ENCODE measurements around the gene ARPC4. TPM values are rescaled to one million over a fixed set of nuclear protein-coding genes. Genes with fewer than 3 reads are reported as not detected.

Gene ARPC4
- 73.9 and 83.6 TPM in 2 replicates for total RNA-seq (2016; rRNA removed; fragmentation: Illumina TruSeq; extraction: Trizol)
- total RNA-seq (2016; cell fraction: cytosol; rRNA removed; fragmentation: Illumina TruSeq; extraction: Trizol; ENCODE audit: low read depth) = 33.6 and 36.2 TPM in 2 replicates
- total RNA-seq (2016; cell fraction: insoluble cytoplasmic fraction; rRNA removed; fragmentation: Illumina TruSeq; extraction: Trizol) = 70.0 and 87.2 TPM in 2 replicates
- total RNA-seq (2016; cell fraction: membrane; rRNA removed; fragmentation: Illumina TruSeq; extraction: Trizol) = 53.3 and 56.0 TPM in 2 replicates
- total RNA-seq (2016; cell fraction: nucleus; rRNA removed; fragmentation: Illumina TruSeq; extraction: Trizol) = 59.7 and 66.4 TPM in 2 replicates
- polyA plus RNA-seq (2011; rRNA removed) = 27.2 and 30.1 TPM in 2 replicates
- 38.6 and 40.7 TPM in 2 replicates for polyA plus RNA-seq (2011; cell fraction: cytosol; rRNA removed)
- 29.3 and 34.8 TPM in 2 replicates for polyA plus RNA-seq (2011; cell fraction: nucleus; rRNA removed)
- 27.0 and 41.3 TPM in 2 replicates for polyA plus RNA-seq (2012)
- polyA plus RNA-seq (2016; cell fraction: cytosol; fragmentation: Illumina TruSeq; extraction: Trizol; ENCODE audit: low read depth) = 28.3 and 37.9 TPM in 2 replicates
- polyA plus RNA-seq (2016; cell fraction: insoluble cytoplasmic fraction; fragmentation: Illumina TruSeq; extraction: Trizol; ENCODE audit: low read depth) = 75.5 and 85.0 TPM in 2 replicates
- polyA plus RNA-seq (2016; cell fraction: membrane; fragmentation: Illumina TruSeq; extraction: Trizol; ENCODE audit: low read depth) = 43.0 TPM in 2 replicates
- polyA plus RNA-seq (2016; cell fraction: nucleus; fragmentation: Illumina TruSeq; extraction: Trizol; ENCODE audit: insufficient read depth, low read depth) = 75.8 and 91.3 TPM in 2 replicates
- polyA minus RNA-seq (2011; rRNA and poly(A)+ RNA removed; ENCODE audit: low replicate concordance) = 36.5 and 108 TPM in 2 replicates
- polyA minus RNA-seq (2011; cell fraction: cytosol; rRNA and poly(A)+ RNA removed) = 34.9 and 44.1 TPM in 2 replicates
- 62.7 and 78.3 TPM in 2 replicates for polyA minus RNA-seq (2011; cell fraction: nucleus; rRNA and poly(A)+ RNA removed)
- Bru-seq, nascent RNA = percentile 92 among the genes with signal in this experiment
- percentile 95 among the genes with signal in this experiment for BruChase-seq, experiment 1, labeled RNA remaining after a 6-hour chase
- percentile 93 among the genes with signal in this experiment for BruChase-seq, experiment 2, labeled RNA remaining after a 2-hour chase
- long read RNA-seq, experiment 1, transcript ARPC4-201 (6 exons, 2,582 nt) = major isoform, 71 of 95 reads
- long read RNA-seq, experiment 1, partial matches to known transcripts = 16 of 95 reads
- long read RNA-seq, experiment 1, other reads (novel, unspliced or antisense) = 7 of 95 reads
- long read RNA-seq, experiment 2, transcript ARPC4-201 (6 exons, 2,582 nt) = major isoform, 43 of 119 reads
- long read RNA-seq, experiment 2, partial matches to known transcripts = 67 of 119 reads
- long read RNA-seq, experiment 2, other reads (novel, unspliced or antisense) = 5 of 119 reads

DNA sequence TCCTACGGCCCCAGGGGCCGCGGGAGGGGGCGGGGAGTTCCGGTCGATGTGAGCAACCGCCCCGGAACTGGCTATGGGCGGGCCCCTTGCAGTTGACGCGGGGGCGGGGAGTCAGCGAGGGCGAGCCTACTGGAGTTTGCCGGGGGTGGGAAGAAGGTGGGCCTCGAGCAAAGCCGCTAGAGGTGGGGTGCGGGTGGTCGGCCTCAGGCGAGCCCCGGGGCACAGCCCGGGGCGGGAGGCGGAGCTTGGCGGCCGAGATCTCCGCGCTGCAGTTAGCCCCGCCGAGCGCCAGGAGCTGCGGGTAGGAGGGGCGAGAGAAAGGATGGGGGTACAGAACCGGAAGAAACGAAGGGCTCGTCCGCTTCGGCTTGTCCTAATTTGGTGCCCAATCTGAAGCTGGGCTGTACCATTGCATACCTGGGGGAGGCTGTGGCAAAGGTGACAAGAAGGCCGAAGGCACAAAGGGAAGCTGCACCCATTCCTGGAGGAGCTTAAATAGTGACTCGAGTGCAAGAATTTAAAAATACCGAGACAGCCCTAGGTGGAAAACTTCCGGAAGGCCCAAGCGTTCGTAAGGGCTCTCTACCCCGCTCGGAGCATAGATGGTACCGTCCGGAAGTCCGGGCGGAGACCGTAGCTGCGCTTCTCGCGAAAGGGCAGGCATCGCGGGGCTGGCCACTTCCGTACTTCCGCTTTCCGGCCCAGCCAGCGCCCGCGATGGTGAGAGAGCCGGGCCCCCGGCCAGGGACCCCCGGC, at the start of gene ARPC4, which contains the start of gene TADA3:
ARPC4 (plus strand) TSS at position 678 of the 756 bp plus-strand sequence; CDS start at position 718, 40 bp downstream.
TADA3 (minus strand) TSS at position 69 of the 756 bp plus-strand sequence. CDS start 1,007 bp downstream, outside the sequence.
- H3K9me3 ChIP-seq (ENCODE audit: low read length) = no peaks in the 10 kb centered on the region
- in situ Hi-C loops (cut with HindIII; ENCODE audit: extremely low pct_ligation_motif_present, low pct_unique_long_range_greater_than_20kb) = no loop called here
- peaks cover 6 to 34% of the 10 kb centered on the region in 2 experiments; a peak in 4 of 5 replicates for H3K36me3 ChIP-seq (replicated peaks in 1 of 2; ENCODE audit: control insufficient read depth in 1 of 2, insufficient read depth in 2 of 2, low read length in 2 of 2)
- H4K20me1 ChIP-seq (ENCODE audit: insufficient read depth, low read length) = no peaks in the 10 kb centered on the region; the same call in 1 of the 2 replicates
- H3K9ac ChIP-seq (ENCODE audit: insufficient read depth, low read depth, low read length) = peak within 1 kb of the TSS; percentile 95
- 1% methylated on average over 38 of the region's 65 CpGs for WGBS (ENCODE audit: low lambda C conversion rate)
- peaks cover 0 to 5% of the 10 kb centered on the region in 2 experiments; a peak in 1 of 5 replicates for H3K27me3 ChIP-seq (ENCODE audit: control insufficient read depth in 1 of 2, insufficient read depth in 2 of 2, low read length in 2 of 2)
- BruUV-seq (replicated peaks) = no TSS peak
- POLR2A ChIA-PET = interaction anchor here (0.5 to 1.8 kb wide), 36 partner anchors 9 to 471 kb away, joined by 3 to 33 read pairs (median 4); partner anchors contain the start of genes BRPF1, CAMK1, CRELD1 and EMC3
- H3K4me2 ChIP-seq (ENCODE audit: low read depth, low read length) = peak within 1 kb of the TSS; percentile 92
- H3K4me3 ChIP-seq (replicated peaks in 1 of 3; ENCODE audit: insufficient read depth in 1 of 3, low read depth in 2 of 3, low read length in 3 of 3) = peak within 1 kb of the TSS; percentile 72 to 93 (median 93)
- CTCF ChIA-PET (ENCODE audit: low intra/inter-chr PET ratio, low total read pairs) = no interaction called here
- H3K4me1 ChIP-seq (ENCODE audit: insufficient read depth, low read length) = peaks cover 28% of the 10 kb centered on the region
- DNase-seq (ENCODE audit: low spot score) = peak; percentile 90
- FAIRE-seq = peak; percentile 90
- intact Hi-C loops (cut with micrococcal nuclease; ENCODE audit: unreplicated experiment) = loop anchor here (2.0 kb wide), 1 partner anchor 62 kb away; the partner anchor contains the start of gene BRPF1
- ATAC-seq = peak; percentile 93
- H3K79me2 ChIP-seq (ENCODE audit: insufficient read depth, low read length) = peaks cover 32% of the 10 kb centered on the region
- H3K27ac ChIP-seq (ENCODE audit: extremely low read length, insufficient read depth, low read length) = peak within 1 kb of the TSS; percentile 97
- H2AFZ ChIP-seq (ENCODE audit: low read length) = peak within 1 kb of the TSS; percentile 25
- no peak for TF ChIP-seq ZNF484 (CRISPR knock-in tag; IDR thresholded peaks at IDR 0.05; ENCODE audit: borderline replicate concordance, low read depth)
- 0 out of 2 replicates have a peak, but pooled peaks have one; percentile 19 for TF ChIP-seq POGZ (CRISPR knock-in tag; IDR thresholded peaks at IDR 0.05)
- TF ChIP-seq ZNF543 (CRISPR knock-in tag; IDR thresholded peaks at IDR 0.05) = 0 out of 2 replicates have a peak, but pooled peaks have one; percentile 23
- TF ChIP-seq ZFX (CRISPR knock-in tag; IDR thresholded peaks at IDR 0.05; ENCODE audit: low read depth) = peak; percentile 56; the same call in 1 of the 2 replicates
- TF ChIP-seq SALL2 (CRISPR knock-in tag; IDR thresholded peaks at IDR 0.05) = no peak
- peak; percentile 46; the same call in 1 of the 2 replicates for TF ChIP-seq DR1 (CRISPR knock-in tag; IDR thresholded peaks at IDR 0.05)
- peak; percentile 61 for TF ChIP-seq CREM (IDR thresholded peaks at IDR 0.05)
- TF ChIP-seq CREM (CRISPR knock-in tag; IDR thresholded peaks at IDR 0.05) = no peak
- no peak for TF ChIP-seq EEA1 (CRISPR knock-in tag; IDR thresholded peaks at IDR 0.05; ENCODE audit: borderline replicate concordance)
- TF ChIP-seq, protein P1, sequence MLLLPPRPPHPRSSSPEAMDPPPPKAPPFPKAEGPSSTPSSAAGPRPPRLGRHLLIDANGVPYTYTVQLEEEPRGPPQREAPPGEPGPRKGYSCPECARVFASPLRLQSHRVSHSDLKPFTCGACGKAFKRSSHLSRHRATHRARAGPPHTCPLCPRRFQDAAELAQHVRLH (CRISPR knock-in tag; IDR thresholded peaks at IDR 0.05; ENCODE audit: borderline replicate concordance, low read depth) = no peak; the same call in 1 of the 2 replicates
- TF ChIP-seq, protein P2, sequence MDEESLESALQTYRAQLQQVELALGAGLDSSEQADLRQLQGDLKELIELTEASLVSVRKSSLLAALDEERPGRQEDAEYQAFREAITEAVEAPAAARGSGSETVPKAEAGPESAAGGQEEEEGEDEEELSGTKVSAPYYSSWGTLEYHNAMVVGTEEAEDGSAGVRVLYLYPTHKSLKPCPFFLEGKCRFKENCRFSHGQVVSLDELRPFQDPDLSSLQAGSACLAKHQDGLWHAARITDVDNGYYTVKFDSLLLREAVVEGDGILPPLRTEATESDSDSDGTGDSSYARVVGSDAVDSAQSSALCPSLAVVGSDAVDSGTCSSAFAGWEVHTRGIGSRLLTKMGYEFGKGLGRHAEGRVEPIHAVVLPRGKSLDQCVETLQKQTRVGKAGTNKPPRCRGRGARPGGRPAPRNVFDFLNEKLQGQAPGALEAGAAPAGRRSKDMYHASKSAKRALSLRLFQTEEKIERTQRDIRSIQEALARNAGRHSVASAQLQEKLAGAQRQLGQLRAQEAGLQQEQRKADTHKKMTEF (CRISPR knock-in tag; IDR thresholded peaks at IDR 0.05) = peak; percentile 53; the same call in 1 of the 2 replicates

Data from HepG2 (cell line).